ENCODE data around the gene IVD. TPM values are rescaled to one million over a fixed set of nuclear protein-coding genes. Genes with fewer than 3 reads are reported as not detected.

The IVD gene
- total and polyA plus RNA-seq, 2 of the 8 experiments (the other 6 are each of a cell fraction or from before 2014, with no cell fraction given), result 55.2 to 78.8 TPM

DNA sequence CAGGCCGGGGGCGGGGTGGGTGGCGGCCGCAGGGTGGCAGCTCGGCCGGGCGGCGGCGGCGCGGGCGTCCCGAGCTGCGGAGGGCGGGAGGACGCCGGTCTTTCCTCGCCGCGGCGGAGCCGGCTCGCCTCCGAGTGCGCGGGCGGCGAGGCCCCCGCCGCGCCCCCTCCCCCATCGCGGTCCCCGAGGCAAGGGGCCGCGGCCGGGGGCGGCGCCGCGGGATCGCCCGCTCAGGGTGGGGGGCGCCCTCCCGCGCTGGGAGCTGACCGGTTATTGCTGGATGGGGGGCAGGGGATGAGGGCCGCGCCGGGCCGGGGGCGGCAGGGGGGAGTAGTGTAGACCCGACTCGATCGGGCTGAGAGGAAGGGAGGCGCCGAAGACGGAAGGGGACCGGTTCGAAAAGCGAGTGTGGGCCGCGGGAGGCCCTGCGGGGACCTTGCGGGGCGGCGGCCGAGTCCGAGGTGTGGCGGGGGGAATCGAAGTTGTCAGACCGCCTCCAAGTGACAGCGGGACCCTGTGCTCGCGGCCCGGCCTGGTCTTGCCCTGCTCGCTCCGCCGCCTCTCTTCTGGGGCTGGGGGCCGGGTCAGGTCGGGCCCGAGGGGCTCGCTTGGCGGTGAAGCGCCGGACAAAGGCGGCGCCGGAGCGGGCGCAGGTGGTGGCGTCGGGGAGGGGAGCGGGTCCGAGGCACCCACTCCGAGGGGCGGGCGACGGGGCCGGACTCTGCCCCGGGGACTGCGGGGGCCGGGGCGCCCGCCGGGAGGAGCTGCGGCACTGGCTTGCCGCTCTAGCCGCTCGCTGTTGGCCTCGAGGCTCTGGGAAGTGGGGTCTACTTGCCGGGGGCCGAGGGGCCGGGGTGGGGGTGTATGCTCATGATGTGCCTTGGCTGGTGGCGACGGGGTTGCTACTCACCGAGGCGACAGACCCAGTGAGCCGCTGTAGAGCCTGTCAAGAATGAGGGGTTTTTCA is 36.3 kb downstream of the IVD start (continued):
- TF ChIP-seq, protein P1, sequence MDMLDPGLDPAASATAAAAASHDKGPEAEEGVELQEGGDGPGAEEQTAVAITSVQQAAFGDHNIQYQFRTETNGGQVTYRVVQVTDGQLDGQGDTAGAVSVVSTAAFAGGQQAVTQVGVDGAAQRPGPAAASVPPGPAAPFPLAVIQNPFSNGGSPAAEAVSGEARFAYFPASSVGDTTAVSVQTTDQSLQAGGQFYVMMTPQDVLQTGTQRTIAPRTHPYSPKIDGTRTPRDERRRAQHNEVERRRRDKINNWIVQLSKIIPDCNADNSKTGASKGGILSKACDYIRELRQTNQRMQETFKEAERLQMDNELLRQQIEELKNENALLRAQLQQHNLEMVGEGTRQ (IDR thresholded peaks at IDR 0.05; ENCODE audit: low read length), result no peak
- TF ChIP-seq, protein P2, sequence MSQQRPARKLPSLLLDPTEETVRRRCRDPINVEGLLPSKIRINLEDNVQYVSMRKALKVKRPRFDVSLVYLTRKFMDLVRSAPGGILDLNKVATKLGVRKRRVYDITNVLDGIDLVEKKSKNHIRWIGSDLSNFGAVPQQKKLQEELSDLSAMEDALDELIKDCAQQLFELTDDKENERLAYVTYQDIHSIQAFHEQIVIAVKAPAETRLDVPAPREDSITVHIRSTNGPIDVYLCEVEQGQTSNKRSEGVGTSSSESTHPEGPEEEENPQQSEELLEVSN (IDR thresholded peaks at IDR 0.05), result no peak
- TF ChIP-seq HDAC2 (IDR thresholded peaks at IDR 0.05; ENCODE audit: borderline replicate concordance in 1 of 2, low read depth in 2 of 2, low read length in 2 of 2) (no peak), RAD21 (IDR thresholded peaks at IDR 0.05 in 1 of 2, conservative IDR thresholded peaks at IDR 0.05 in 1 of 2; ENCODE audit: low read depth in 2 of 2, low read length in 2 of 2) (peak in 1 of 2 experiments; percentile 20; a peak in 1 of 4 replicates), RBBP5 (IDR thresholded peaks at IDR 0.05; ENCODE audit: borderline replicate concordance, low read depth, low read length) (peak; percentile 15; the same call in 1 of the 2 replicates)
